Right lobe of liver (tissue), 4 donors: ENCODE data around the gene CTNND2.

Source experiments
- POLR2A ChIP-seq: fragments of 450-650 bp; IDR thresholded peaks from one replicate; pipeline ENCODE4 v1.6.1; 2017; ENCODE audit warnings: antibody characterized with exemption, mild to moderate bottlenecking
- TF ChIP-seq, protein P1 (sequence below), 4 donors: fragments of 200-600 bp in 3 of 4; fragments of 450-650 bp in 1 of 4; IDR thresholded peaks; one replicate each; pipeline versions ENCODE4 v1.5.1 to v1.8.0; 2016 to 2022; ENCODE audit warnings: antibody characterized with exemption in 4 of 4, mild to moderate bottlenecking in 2 of 4
- donor health status: DM: no; HTN: no; CAD: no.
- donor health status: DM: no; HTN: no; CAD: no.
- donor health status: DM: no; HTN: yes; CAD: no.

DNA sequence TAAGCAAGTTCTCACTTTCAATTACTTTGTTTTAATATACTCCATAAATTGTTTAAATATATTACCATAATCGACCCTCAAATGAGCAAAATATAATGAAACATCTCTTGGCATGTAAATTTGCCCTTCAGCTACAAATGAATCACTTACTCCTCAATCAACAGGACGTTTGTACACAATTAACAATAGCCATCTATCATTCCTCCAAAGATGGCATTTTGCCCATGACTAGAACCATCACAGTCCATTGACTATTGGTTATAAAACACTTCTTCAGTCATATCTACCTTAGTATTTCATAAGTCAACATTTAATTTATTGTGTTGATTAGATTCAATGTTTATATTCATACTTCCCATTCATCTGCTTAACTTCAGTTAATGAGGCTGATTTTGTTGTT, 127.2 kb downstream of the CTNND2 start:
- TF ChIP-seq, protein P1, sequence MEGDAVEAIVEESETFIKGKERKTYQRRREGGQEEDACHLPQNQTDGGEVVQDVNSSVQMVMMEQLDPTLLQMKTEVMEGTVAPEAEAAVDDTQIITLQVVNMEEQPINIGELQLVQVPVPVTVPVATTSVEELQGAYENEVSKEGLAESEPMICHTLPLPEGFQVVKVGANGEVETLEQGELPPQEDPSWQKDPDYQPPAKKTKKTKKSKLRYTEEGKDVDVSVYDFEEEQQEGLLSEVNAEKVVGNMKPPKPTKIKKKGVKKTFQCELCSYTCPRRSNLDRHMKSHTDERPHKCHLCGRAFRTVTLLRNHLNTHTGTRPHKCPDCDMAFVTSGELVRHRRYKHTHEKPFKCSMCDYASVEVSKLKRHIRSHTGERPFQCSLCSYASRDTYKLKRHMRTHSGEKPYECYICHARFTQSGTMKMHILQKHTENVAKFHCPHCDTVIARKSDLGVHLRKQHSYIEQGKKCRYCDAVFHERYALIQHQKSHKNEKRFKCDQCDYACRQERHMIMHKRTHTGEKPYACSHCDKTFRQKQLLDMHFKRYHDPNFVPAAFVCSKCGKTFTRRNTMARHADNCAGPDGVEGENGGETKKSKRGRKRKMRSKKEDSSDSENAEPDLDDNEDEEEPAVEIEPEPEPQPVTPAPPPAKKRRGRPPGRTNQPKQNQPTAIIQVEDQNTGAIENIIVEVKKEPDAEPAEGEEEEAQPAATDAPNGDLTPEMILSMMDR (IDR thresholded peaks at IDR 0.05), result no peak
- no peak for TF ChIP-seq POLR2A
